Breast epithelium (tissue), 3 donors: ENCODE data around the gene TRAPPC3.

Experiments
- POLR2A ChIP-seq: fragments of 450-650 bp; IDR thresholded peaks from one replicate; pipeline ENCODE4 v1.6.1; 2016; ENCODE audit warnings: antibody characterized with exemption, mild to moderate bottlenecking, moderate library complexity
- POLR2AphosphoS5 ChIP-seq, 3 donors: sonication (generic); formaldehyde crosslinking; IDR thresholded peaks; one replicate each; pipeline ENCODE4 v1.6.1; 2017; ENCODE audit warnings: antibody characterized with exemption in 3 of 3
- TF ChIP-seq, protein P1 (sequence below), 3 donors: fragments of 450-650 bp; IDR thresholded peaks; one replicate each; pipeline ENCODE4 v1.5.1; 2016 to 2017; ENCODE audit warnings: antibody characterized with exemption in 3 of 3, mild to moderate bottlenecking in 3 of 3, moderate library complexity in 3 of 3

DNA sequence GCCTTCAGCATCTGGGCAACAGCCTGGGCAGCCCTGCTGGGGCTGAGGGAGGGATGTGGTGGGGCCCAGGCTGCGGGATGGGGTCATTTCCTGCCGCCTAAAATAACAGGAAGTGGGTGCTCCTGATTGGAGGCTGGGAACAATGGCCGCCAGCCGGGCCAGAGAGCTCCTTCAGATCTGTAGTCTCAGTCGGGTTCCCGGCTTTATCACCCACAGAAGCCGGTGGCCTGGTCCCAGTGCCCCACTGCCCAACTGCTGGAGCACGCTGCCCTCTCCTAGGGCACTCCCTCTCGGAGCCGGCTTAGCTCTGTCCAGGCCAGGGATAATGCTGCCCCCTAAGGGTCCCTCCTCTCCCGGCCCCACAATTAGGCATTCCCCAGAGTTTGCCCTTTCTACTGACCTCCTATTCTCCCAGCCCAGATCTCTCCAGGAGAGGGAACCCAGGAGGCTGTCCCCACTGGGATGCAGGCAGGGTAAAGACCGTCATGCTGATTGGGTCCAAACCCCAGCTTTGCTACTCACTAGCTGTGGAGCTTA lies 11.7 kb upstream of the TRAPPC3 start:
- TF ChIP-seq, protein P1, sequence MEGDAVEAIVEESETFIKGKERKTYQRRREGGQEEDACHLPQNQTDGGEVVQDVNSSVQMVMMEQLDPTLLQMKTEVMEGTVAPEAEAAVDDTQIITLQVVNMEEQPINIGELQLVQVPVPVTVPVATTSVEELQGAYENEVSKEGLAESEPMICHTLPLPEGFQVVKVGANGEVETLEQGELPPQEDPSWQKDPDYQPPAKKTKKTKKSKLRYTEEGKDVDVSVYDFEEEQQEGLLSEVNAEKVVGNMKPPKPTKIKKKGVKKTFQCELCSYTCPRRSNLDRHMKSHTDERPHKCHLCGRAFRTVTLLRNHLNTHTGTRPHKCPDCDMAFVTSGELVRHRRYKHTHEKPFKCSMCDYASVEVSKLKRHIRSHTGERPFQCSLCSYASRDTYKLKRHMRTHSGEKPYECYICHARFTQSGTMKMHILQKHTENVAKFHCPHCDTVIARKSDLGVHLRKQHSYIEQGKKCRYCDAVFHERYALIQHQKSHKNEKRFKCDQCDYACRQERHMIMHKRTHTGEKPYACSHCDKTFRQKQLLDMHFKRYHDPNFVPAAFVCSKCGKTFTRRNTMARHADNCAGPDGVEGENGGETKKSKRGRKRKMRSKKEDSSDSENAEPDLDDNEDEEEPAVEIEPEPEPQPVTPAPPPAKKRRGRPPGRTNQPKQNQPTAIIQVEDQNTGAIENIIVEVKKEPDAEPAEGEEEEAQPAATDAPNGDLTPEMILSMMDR (IDR thresholded peaks at IDR 0.05), result peak in 1 of 3 donors; percentile 11
- TF ChIP-seq POLR2A (no peak), POLR2AphosphoS5 (IDR thresholded peaks at IDR 0.05) (peak in 1 of 3 donors; percentile 15)
